DOHH2 (cell line): ENCODE results near the gene ACOX3.

Experiments
- CTCF ChIP-seq: fragments of 200-600 bp; sonication (generic); IDR thresholded peaks from one replicate; pipeline ENCODE4 v1.5.1; 2014; ENCODE audit warnings: antibody characterized with exemption, mild to moderate bottlenecking, low read depth, low read length; ENCODE audit not compliant: poor library complexity, severe bottlenecking
- EZH2phosphoT487 ChIP-seq: fragments of 200-600 bp; sonication (generic); IDR thresholded peaks from 2 replicates; pipeline ENCODE4 v1.6.1; 2017; ENCODE audit warnings: borderline replicate concordance, mild to moderate bottlenecking, antibody characterized with exemption, low read length, moderate library complexity, mixed read lengths

GRCh38 chr4:8465615-8466611 is 25.4 kb upstream of the ACOX3 start:
- no peak for TF ChIP-seq CTCF
- TF ChIP-seq EZH2phosphoT487 = no peak
